GM21576 (cell line): ENCODE data around the gene CNTN5.

ENCODE experiments used
- ATAC-seq: cut with Tn5 transposase; IDR thresholded peaks from one replicate; pipeline ENCODE4 v1.9.1; 2021; ENCODE audit warnings: mild to moderate bottlenecking, moderate library complexity; ENCODE audit not compliant: unreplicated experiment

The CNTN5 gene

GRCh38 chr11:99592266-99592665, 571.5 kb downstream of the CNTN5 start:
- no peak for ATAC-seq

GRCh38 chr11:99593197-99593596, 572.4 kb downstream of the CNTN5 start:
- no peak for ATAC-seq

GRCh38 chr11:99601179-99601578, 580.4 kb downstream of the CNTN5 start:
- no peak for ATAC-seq

- ATAC-seq: no peak
Measured at GRCh38 chr11:99614352-99614751, 593.6 kb downstream of the CNTN5 start.

- no peak for ATAC-seq
Measured at GRCh38 chr11:99630629-99631028, 609.9 kb downstream of the CNTN5 start.

- ATAC-seq: no peak
Measured at GRCh38 chr11:99631618-99632017, 610.9 kb downstream of the CNTN5 start.

- no peak for ATAC-seq
Measured at GRCh38 chr11:99632969-99633368, 612.2 kb downstream of the CNTN5 start.

- ATAC-seq: no peak
Measured at GRCh38 chr11:99634581-99634980, 613.8 kb downstream of the CNTN5 start.

GRCh38 chr11:99638073-99638553, 617.4 kb downstream of the CNTN5 start:
- no peak for ATAC-seq

- ATAC-seq: no peak
Measured at GRCh38 chr11:99640671-99641070, 619.9 kb downstream of the CNTN5 start.

GRCh38 chr11:99645934-99646333, 625.2 kb downstream of the CNTN5 start:
- no peak for ATAC-seq

- no peak for ATAC-seq
Measured at GRCh38 chr11:99670067-99670676, 649.4 kb downstream of the CNTN5 start.

- ATAC-seq: no peak
Measured at GRCh38 chr11:99671808-99672409, 651.2 kb downstream of the CNTN5 start.

GRCh38 chr11:99676292-99676691, 655.5 kb downstream of the CNTN5 start:
- no peak for ATAC-seq

GRCh38 chr11:99682171-99682570, 661.4 kb downstream of the CNTN5 start:
- no peak for ATAC-seq

GRCh38 chr11:99682646-99683045, 661.9 kb downstream of the CNTN5 start:
- ATAC-seq: no peak

- no peak for ATAC-seq
Measured at GRCh38 chr11:99683933-99684332, 663.2 kb downstream of the CNTN5 start.

GRCh38 chr11:99686838-99687237, 666.1 kb downstream of the CNTN5 start:
- ATAC-seq: no peak

GRCh38 chr11:99687320-99687719, 666.6 kb downstream of the CNTN5 start:
- ATAC-seq: no peak

- ATAC-seq: no peak
Measured at GRCh38 chr11:99693941-99694492, 673.3 kb downstream of the CNTN5 start.

- no peak for ATAC-seq
Measured at GRCh38 chr11:99695106-99695505, 674.4 kb downstream of the CNTN5 start.

- ATAC-seq: no peak
Measured at GRCh38 chr11:99706848-99707247, 686.1 kb downstream of the CNTN5 start.
